Mesendoderm (in vitro differentiated cells): ENCODE data around the gene SNTG2.

Source experiments
- DNase-seq: peaks from one replicate; pipeline ENCODE4 v3.0.0; 2013
- H2AK5ac ChIP-seq: 2 replicates; pipeline ENCODE4 v1.6.1; 2013; ENCODE audit warnings: low read length, inconsistent platforms
- H2BK120ac ChIP-seq: 2 replicates; pipeline ENCODE4 v1.6.1; 2013; ENCODE audit warnings: low read depth, mild to moderate bottlenecking, low read length, moderate library complexity, mixed read lengths
- H2BK15ac ChIP-seq: replicated peaks from 2 replicates; pipeline ENCODE4 v1.6.1; 2013; ENCODE audit warnings: low read depth, mild to moderate bottlenecking, moderate library complexity
- H2BK5ac ChIP-seq: 2 replicates; pipeline ENCODE4 v1.6.1; 2013; ENCODE audit warnings: low read length, inconsistent platforms
- H3K18ac ChIP-seq: 2 replicates; pipeline ENCODE4 v1.6.1; 2013; ENCODE audit warnings: mild to moderate bottlenecking, low read length, mixed read lengths
- H3K23ac ChIP-seq: one replicate; pipeline ENCODE4 v1.6.1; 2013; ENCODE audit warnings: low read length
- H3K27ac ChIP-seq: 2 replicates; pipeline ENCODE4 v1.5.1; 2013; ENCODE audit warnings: low read depth, mild to moderate bottlenecking, inconsistent platforms, low read length, moderate library complexity
- H3K27me3 ChIP-seq: 2 replicates; pipeline ENCODE4 v1.6.1; 2013; ENCODE audit warnings: low read length, control low read depth, mild to moderate bottlenecking, inconsistent platforms; ENCODE audit not compliant: insufficient read depth, poor library complexity
- H3K36me3 ChIP-seq: 2 replicates; pipeline ENCODE4 v1.6.1; 2013; ENCODE audit warnings: low read length, inconsistent platforms; ENCODE audit not compliant: control insufficient read depth, insufficient read depth
- H3K4ac ChIP-seq: one replicate; pipeline ENCODE4 v1.6.1; 2013; ENCODE audit warnings: low read depth, mild to moderate bottlenecking, low read length, moderate library complexity
- H3K4me1 ChIP-seq: 2 replicates; pipeline ENCODE4 v1.6.1; 2013; ENCODE audit warnings: low read depth, low read length, inconsistent platforms; ENCODE audit not compliant: control insufficient read depth
- H3K4me2 ChIP-seq: 2 replicates; pipeline ENCODE4 v1.6.1; 2013; ENCODE audit warnings: low read length
- H3K4me3 ChIP-seq: 2 replicates; pipeline ENCODE4 v1.5.1; 2013; ENCODE audit warnings: mild to moderate bottlenecking, low read length
- H3K56ac ChIP-seq: one replicate; pipeline ENCODE4 v1.6.1; 2013; ENCODE audit warnings: low read length
- H3K79me1 ChIP-seq: 2 replicates; pipeline ENCODE4 v1.6.1; 2013; ENCODE audit warnings: low read length, inconsistent platforms
- H3K79me2 ChIP-seq: 2 replicates; pipeline ENCODE4 v1.6.1; 2013; ENCODE audit warnings: mild to moderate bottlenecking, low read length; ENCODE audit not compliant: control insufficient read depth, insufficient read depth
- H3K9ac ChIP-seq: 2 replicates; pipeline ENCODE4 v1.6.1; 2013; ENCODE audit warnings: low read length, inconsistent platforms
- H4K5ac ChIP-seq: one replicate; pipeline ENCODE4 v1.6.1; 2013; ENCODE audit warnings: low read length
- H4K8ac ChIP-seq: one replicate; pipeline ENCODE4 v1.6.1; 2013; ENCODE audit warnings: low read depth, mild to moderate bottlenecking, control low read depth, low read length, moderate library complexity
- WGBS: extraction: QIAGEN DNeasy Blood & Tissue Kit; methylation state at CpG from one replicate; pipeline ENCODE4 v1.1.7; 2013; ENCODE audit warnings: low lambda C conversion rate, missing lambda C conversion rate; ENCODE audit not compliant: insufficient coverage; ENCODE audit errors: extremely low coverage; 5-methylcytosine and 5-hydroxymethylcytosine counted together

The SNTG2 gene

DNA sequence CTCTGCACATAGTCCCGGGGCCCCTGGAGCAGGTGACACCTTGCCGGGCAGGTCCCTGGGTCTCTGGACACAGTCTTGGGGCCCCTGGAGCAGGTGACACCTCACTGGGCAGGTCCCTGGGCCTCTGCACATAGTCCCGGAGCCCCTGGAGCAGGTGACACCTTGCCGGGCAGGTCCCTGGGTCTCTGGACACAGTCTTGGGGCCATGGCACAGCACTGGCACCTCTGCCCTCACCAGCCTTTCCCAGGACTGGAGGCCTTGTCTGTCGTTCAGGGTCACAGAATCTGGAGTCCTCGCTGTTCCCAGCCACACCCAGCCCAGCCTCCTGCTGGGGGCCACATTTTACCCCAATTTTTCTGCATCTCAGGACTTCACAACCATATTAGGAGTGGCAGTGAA, 464.9 kb downstream of the SNTG2 start:
- H3K4me3 ChIP-seq, result no peak overlapping the region
- WGBS, result no CpG with 5 or more reads among the region's 6 CpGs
- no peak overlapping the region for H3K18ac ChIP-seq
- no peak overlapping the region for H3K23ac ChIP-seq
- no peaks in the 10 kb centered on the region for H3K79me1 ChIP-seq
- H3K27ac ChIP-seq, result no peak overlapping the region
- no peak overlapping the region for H4K8ac ChIP-seq
- no peak for DNase-seq
- no peaks in the 10 kb centered on the region for H3K79me2 ChIP-seq
- H2BK15ac ChIP-seq, result no peak overlapping the region
- H3K9ac ChIP-seq, result no peak overlapping the region
- no peak overlapping the region for H4K5ac ChIP-seq
- no peak overlapping the region for H3K4ac ChIP-seq
- no peaks in the 10 kb centered on the region for H3K4me1 ChIP-seq
- no peak overlapping the region for H3K56ac ChIP-seq
- no peak overlapping the region for H3K4me2 ChIP-seq
- no peak overlapping the region for H2AK5ac ChIP-seq
- no peak overlapping the region for H2BK5ac ChIP-seq
- H2BK120ac ChIP-seq, result no peak overlapping the region
- H3K27me3 ChIP-seq, result no peaks in the 10 kb centered on the region
- H3K36me3 ChIP-seq, result no peaks in the 10 kb centered on the region
